NCI-H1092 (cell line): ENCODE results near the gene POLRMT.

ENCODE experiments used
- DNase-seq: peaks from one replicate; lab custom pipeline; 2025; lab: John Stamatoyannopoulos, UW

Gene POLRMT

DNA sequence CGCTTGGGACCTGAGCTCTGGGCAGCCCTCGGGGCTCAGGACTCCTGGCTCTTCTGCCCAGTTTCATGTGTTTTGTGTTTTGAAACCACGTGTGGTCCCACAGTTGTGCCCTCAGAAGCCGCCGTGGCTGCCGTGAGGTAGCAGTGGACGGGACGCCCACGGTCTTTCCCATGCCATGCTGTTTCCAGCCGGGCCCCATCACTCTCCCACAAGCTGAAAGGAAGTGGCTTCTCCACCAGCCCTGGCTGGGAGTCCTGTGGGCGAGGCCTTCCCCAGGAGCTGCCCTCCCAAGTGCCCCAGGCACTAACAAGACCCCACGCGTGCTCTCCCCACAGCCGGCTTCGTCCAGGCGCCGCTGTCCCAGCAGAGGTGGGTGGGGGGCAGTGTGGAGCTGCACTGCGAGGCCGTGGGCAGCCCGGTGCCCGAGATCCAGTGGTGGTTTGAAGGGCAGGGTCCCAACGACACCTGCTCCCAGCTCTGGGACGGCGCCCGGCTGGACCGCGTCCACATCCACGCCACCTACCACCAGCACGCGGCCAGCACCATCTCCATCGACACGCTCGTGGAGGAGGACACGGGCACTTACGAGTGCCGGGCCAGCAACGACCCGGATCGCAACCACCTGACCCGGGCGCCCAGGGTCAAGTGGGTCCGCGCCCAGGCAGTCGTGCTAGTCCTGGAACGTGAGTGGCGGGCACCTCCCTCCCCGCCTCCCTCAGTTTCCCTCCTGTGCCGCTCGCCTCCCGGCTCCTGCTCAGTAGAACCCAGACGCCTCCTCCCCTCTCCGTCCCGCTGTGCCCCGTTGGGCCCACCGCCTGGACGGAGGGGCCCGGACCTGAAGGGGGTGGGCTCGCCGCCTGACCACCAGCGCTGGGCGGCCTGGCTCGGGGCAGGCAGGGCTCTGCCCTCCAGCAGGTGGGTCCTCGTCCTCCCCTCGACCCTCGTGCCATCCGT, 55.6 kb downstream of the POLRMT start:
- DNase-seq, result no peak

DNA sequence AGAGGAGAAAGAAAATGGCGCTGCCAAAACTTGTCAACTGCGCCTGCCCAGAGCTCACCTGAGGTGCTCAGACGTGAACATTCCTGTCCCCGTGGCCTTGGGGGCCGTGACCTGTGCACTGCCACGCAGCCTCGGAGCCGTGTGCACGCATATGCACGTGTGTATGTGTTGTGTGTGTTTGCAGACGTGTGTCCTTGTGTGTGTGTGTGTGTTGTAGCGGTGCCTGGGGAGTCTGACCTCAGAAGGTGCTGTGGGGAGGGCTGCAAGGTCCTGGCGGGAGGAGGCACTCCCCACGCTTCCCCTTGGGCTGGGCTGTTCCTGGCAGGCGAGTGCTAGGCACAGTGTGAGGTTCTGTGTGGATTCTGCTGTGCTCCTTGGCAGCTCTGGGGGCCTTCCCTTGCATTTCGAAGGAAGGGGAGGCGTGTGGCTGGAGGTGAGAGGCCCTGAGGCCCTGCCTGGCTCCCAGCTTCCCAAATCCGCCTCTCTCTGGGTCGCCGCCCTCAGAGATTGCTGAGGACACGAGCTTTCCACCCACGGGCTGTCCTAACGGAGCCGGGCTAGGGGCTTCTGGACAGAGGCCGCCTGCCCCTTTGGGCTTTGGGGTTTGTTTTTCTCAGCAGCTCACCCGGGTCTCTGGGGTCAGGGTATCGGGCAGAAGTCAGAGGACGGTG, 56.4 kb downstream of the POLRMT start:
- DNase-seq, result no peak

DNA sequence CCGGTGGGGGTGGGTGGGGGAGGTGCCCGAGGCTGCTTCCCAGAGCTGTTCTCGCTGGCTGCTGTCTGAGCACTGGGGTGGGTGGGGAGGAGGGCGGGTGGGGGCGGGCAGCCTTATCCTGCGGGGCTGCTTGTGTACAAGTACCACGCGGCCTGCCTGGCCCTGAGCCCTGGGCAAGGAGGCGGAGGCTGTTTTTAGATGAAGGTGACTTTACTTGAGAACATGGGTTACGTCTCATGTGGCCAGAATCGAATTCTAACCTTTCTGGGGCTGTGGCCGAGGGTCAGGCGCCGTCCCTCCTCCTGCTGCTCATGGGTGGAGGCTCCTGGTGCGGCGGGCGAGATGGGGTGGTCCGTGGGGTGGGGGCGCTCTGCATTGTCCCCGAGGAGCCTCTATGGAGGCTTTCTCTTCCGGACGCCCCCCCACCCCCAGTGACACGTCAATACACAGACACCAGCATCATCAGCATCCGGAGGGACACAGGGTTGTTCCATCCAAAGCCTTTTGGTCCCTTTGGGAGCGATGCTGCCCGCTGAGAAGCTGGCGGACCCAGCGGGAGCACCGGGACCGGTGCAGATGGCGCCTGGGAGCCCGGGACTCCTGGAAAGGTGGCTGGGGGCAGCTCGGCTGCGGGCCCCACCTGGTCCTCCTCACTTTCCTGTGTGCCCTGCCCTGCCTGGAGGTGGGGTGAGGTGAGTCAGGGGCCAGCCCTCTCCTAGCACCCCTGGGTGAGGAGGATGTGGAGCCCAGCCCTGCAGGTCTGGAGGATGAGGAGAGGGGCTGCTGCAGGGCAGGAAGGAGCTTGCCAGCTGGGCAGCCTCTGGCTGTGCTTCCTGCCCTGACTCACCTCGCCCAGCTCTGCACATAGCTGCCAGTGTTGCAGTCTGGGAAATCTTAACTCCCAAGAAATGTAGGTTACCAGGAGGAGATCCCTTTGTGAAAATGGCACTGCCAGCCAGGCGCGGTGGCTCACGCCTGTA, 57.5 kb downstream of the POLRMT start:
- no peak for DNase-seq

DNA sequence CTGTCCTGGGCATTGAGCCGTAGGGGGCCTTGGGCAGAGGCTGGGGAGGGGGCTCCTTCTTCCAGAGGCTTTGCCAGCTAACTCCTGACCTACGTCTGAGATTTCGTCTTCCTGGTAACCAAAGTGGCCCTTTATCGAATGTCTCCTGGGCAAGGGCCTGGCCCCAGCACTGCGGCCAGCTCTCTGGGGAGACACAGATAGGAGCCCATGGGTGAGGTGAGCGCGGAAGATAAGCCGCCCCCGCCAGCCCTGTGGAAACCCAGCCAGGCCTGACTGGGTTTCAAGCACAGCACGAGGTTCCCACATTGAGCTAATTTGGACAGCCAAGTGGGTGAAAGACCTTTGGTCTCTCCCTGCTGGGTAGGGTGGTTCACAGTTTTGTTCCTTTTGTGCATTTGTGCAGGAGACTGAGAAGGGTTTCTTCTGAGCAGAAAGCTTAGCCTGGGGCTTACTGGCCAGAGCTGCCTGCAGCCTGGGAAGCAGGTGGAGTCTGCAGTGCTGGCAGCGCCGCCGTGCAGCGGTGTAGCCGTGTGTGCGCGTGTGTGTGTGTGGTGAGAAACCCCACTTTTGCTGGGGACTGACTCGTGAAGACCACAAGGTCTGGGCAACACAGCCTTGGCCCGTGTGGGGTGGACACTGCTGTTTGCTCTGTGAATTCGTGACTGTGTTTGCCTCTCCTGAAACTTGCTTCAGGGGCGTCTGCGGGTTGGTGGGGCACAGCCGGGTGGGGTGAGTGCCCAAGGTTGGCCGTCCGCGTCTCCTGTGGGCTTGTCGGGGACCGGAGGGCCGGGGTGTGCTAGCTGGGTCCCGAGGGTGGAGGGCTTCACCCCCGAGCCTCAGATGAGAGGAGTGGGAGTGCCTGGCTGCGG, 58.4 kb downstream of the POLRMT start:
- DNase-seq, result no peak

DNA sequence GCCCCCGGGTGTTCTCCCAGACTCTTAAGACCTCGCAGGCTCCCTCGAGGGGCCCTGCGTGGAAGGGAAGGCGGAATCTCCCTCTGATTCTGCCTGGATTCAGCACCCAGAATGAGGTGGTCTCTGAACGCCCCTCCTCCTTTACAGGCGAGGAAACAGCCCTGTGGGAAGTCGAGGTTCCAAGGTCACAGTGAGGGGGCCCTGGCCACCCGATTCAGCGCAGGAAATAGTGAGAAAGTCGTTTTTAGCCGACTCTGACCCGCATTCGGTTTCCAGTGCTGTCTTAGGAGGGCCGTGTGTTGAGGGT, 59.9 kb downstream of the POLRMT start:
- DNase-seq, result no peak

DNA sequence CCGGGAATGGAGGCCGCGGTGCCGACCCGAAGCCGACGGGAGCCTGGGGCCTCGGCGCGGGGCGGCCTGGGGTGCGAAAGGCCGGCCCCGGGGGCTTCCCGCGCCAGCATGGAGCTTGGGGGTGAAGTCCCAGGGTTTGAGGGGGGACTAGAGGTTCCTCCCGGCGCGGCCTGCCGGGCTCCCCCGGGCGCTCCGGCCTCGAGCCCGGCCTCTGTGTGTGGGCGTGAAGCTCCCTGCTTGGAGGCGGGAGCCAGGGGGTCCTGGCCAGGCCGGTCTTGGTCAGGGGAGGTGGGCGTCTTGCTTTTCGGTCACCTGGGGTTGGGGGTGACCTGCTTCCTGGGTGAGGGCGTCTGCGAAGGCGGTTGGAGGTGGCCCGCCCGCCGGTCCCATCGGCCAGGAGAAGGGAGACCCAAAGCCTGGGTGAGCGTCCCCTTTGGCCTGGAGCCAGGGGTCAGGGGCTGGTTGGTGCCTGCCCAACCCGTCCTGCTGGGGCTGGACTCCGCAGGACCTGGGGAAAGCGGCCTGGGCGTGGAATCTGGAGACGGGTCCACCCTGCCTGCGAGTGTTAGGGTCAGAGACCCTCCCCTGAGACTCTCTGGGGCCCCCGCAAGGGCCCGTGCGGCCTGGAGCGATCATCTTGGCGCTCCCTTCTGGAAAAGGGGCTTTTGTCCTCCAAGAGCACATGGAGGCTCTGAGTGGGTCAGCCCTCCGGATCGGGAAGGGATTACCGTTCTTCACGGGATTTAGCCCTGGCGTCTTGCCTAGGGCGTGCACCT, 60.4 kb downstream of the POLRMT start:
- DNase-seq, result peak; percentile 59

DNA sequence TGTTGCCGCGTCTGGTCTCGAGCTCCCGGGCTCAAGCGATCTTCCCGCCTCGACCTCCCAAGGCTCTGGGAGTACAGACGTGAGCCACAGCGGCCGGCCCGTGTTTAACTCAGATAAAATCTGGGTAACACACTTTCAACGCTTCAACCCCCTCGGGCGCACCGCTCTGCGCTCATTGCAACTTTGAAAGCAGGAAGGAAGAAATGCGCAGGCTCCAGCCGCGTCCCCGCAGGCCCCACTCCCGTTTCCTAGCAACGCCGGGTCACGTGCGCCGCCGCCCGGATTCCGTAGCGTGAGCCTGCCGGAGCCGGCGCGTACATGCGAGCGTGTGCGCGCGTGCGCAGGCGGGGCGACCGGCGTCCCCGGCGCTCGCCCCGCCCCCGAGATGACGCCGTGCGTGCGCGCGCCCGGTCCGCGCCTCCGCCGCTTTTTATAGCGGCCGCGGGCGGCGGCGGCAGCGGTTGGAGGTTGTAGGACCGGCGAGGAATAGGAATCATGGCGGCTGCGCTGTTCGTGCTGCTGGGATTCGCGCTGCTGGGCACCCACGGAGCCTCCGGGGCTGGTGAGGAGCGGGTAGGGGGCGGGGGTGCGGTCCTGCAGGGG, 61.1 kb downstream of the POLRMT start, which contains the start of gene BSG:
Gene BSG, plus strand, starts transcription at position 457 of the 603 bp plus-strand sequence. Its CDS starts 39 bp downstream, at position 496.
- DNase-seq, result peak; percentile 98

DNA sequence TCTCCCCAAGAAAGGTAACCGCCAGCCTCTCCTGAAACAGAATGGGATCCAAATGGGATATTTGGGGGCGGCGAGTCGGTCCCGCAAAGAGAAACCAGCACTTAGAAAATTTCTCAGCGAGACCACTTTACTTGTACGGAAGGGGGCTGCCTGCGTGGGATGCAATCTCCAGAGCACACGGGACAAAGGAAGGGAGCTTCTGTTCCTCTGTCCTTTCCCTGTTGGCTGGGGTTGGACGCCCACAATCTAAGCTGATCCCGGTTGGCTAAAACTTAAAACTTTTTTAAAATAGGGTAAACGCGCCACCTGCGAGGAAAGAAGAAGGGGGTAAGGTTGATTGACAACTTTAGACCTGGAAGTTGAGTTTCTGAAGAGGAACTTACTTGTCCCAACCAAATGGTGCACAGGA, 61.8 kb downstream of the POLRMT start:
- no peak for DNase-seq

DNA sequence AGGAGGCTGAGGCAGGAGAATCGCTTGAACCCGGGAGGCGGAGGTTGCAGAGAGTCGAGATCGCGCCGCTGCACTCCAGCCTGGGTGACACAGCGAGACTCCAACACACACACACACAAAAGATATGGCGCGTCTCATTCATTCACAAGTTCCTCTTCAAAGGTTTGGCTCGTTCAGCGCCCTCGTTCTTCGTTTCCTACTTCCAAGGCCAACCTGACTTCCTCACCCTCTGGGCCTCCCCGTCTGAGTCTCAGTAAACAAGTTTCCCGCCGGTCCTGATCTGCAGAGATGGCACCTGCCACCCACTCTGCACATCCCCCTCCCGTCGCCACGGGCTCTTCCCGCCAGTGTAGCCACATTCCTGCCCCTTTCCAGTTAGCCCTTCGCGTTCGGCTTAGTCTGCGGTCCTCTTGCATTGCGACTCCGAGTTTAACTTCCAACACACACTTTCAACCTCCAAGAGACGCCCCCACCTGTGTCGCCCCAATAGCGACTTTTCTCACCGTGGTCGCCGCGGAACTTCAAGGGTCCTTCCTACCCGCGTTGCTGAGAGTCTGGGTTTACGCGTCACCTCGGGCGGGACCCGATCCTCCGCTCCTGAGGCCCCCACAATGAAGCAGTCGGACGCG, 62.3 kb downstream of the POLRMT start:
- no peak for DNase-seq

DNA sequence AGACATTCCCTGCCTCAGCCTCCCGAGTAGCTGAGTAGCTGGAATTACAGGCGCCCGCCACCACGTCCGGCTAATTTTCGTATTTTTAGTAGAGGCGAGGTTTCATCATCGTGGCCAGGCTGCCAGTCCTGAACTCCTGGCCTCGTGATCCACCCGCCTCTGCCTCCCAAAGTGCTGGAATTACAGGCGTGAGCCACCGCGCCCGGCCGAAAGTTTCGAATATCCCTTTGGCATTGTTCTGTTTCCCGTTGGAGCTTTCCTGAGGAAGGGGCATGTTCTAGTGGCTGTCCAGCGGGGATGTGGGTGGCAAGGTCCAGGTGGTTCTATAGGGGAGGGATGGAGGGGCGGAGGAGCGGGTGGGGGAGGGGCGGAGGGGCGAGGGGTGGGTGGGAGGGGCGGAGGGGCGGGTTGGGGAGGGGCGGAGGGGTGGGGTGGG, 63.1 kb downstream of the POLRMT start:
- DNase-seq, result no peak

DNA sequence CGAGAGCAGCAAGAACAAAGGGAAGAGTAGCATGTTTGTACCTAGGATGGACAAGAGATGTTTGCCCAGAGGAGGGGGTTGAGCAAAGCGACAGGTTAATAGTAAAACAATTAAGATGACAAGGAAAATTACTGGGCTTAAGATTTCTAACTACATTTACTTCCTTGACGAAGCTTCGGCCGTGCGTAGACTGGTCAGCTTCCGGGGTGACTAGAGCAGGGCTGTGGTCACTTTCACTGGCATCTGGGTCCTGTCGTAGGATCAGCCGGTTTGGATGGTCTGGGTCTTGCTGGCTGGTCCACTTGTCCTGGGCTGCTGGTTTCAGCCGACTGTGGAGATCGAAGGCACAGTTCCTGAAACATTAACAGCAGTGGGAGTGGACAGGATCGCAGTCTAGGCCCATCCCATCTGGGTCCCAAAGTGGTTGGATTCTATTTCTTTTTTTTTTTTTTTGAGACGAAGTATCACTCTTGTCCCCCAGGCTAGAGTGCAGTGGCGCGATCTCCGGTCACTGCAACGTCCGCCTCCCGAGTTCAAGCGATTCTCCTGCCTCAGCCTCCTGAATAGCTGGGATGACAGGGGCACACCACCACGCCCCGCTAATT, 65.9 kb downstream of the POLRMT start:
- no peak for DNase-seq
